ENCODE data around the gene COBL.

COBL gene

GRCh38 chr7:51020944-51021343, 295.7 kb downstream of the COBL start:
- Histone ChIP-seq H3K9ac (no peak overlapping the region), H3K4me2 (ENCODE audit: low read length) (no peak overlapping the region), H3K4me3 (ENCODE audit: low read depth, low read length) (no peak overlapping the region), H3K9me3 (ENCODE audit: control insufficient read depth, low read length) (no peaks in the 10 kb centered on the region), H2AFZ (no peak overlapping the region), H3K79me2 (no peaks in the 10 kb centered on the region), H3K36me3 (ENCODE audit: control insufficient read depth, insufficient read depth, low read length) (no peaks in the 10 kb centered on the region), H3K27ac (no peak overlapping the region), H3K4me1 (no peaks in the 10 kb centered on the region), H3K27me3 (ENCODE audit: control insufficient read depth, insufficient read depth, low read length) (no peaks in the 10 kb centered on the region)
- TF ChIP-seq CTCF (IDR thresholded peaks at IDR 0.05) = no peak

- Histone ChIP-seq H3K36me3 (ENCODE audit: control insufficient read depth, insufficient read depth, low read length) (no peaks in the 10 kb centered on the region), H2AFZ (no peak overlapping the region), H3K27me3 (ENCODE audit: control insufficient read depth, insufficient read depth, low read length) (no peaks in the 10 kb centered on the region), H3K9ac (no peak overlapping the region), H3K27ac (no peak overlapping the region), H3K79me2 (no peaks in the 10 kb centered on the region), H3K4me3 (ENCODE audit: low read depth, low read length) (no peak overlapping the region), H3K4me2 (ENCODE audit: low read length) (no peak overlapping the region), H3K4me1 (no peaks in the 10 kb centered on the region), H3K9me3 (ENCODE audit: control insufficient read depth, low read length) (no peaks in the 10 kb centered on the region)
- TF ChIP-seq CTCF (IDR thresholded peaks at IDR 0.05) = no peak
Measured at GRCh38 chr7:51019891-51020870, 296.4 kb downstream of the COBL start.

GRCh38 chr7:51019191-51019844, 297.3 kb downstream of the COBL start:
- no peaks in the 10 kb centered on the region for H3K79me2 ChIP-seq

GRCh38 chr7:51017576-51018535, 298.8 kb downstream of the COBL start:
- no peaks in the 10 kb centered on the region for H3K79me2 ChIP-seq
- H3K36me3 ChIP-seq (ENCODE audit: control insufficient read depth, insufficient read depth, low read length) = no peaks in the 10 kb centered on the region
- H3K9me3 ChIP-seq (ENCODE audit: control insufficient read depth, low read length) = no peaks in the 10 kb centered on the region
- no peaks in the 10 kb centered on the region for H3K27me3 ChIP-seq (ENCODE audit: control insufficient read depth, insufficient read depth, low read length)
- no peak overlapping the region for H3K27ac ChIP-seq
- no peak overlapping the region for H3K9ac ChIP-seq
- no peak overlapping the region for H3K4me3 ChIP-seq (ENCODE audit: low read depth, low read length)
- no peak for TF ChIP-seq CTCF (IDR thresholded peaks at IDR 0.05)
- H3K4me1 ChIP-seq = no peaks in the 10 kb centered on the region
- H2AFZ ChIP-seq = no peak overlapping the region
- no peak overlapping the region for H3K4me2 ChIP-seq (ENCODE audit: low read length)

More at GRCh38 chr7:51019191-51019844, 297.3 kb downstream of the COBL start:
- H3K4me3 ChIP-seq (ENCODE audit: low read depth, low read length) = no peak overlapping the region
- no peak overlapping the region for H3K27ac ChIP-seq
- H3K4me2 ChIP-seq (ENCODE audit: low read length) = no peak overlapping the region
- H3K4me1 ChIP-seq = no peaks in the 10 kb centered on the region
- no peak for TF ChIP-seq CTCF (IDR thresholded peaks at IDR 0.05)
- H3K27me3 ChIP-seq (ENCODE audit: control insufficient read depth, insufficient read depth, low read length) = no peaks in the 10 kb centered on the region
- H2AFZ ChIP-seq = no peak overlapping the region
- H3K9me3 ChIP-seq (ENCODE audit: control insufficient read depth, low read length) = no peaks in the 10 kb centered on the region
- no peaks in the 10 kb centered on the region for H3K36me3 ChIP-seq (ENCODE audit: control insufficient read depth, insufficient read depth, low read length)
- H3K9ac ChIP-seq = no peak overlapping the region
